ENCODE measurements around the gene TBCC. TPM values are rescaled to one million over a fixed set of nuclear protein-coding genes. Genes with fewer than 3 reads are reported as not detected.
A peak's percentile ranks its signal among the peaks of the same experiment; 100 is the strongest.

Gene TBCC
- total RNA-seq, 4 donors from 2014 or later, result 32.0 to 44.2 (median 37.4) TPM

DNA sequence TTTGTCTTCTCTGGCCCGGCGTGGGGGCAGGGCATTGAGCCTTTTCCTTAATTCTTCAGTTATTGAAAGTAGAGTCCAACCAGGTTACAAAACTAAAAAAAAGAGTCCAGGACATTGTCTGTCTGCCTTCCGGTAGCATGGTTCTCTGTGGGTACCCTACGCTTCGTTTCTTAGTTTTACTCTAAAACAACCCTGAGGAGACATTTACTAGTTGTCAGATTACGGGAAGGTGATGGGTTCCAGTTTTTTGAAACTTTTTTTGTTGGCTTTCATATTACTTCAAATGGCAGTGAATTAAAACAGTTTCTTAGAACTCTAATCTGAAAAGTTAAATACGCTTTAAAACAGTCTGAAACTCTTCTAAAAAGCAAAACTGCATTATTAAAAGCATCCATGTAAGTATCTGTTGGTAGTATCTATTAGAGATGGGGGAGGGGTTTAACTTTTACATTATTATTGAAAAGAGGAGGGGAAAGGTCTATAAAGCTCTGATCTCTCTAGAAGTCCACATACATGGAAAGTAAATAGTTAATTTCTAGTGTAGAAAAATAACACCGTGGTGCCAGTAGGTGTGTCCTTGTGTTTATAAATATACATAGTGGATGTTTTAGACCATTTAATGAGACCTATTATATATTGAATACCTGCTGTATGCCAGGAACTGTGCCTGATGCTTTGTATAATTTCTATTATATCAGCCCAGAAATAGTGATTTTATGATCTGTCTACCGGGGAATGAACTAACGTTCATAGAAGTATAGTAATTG lies 38.2 kb upstream of the TBCC start:
- no peaks in the 10 kb centered on the region for H3K27me3 ChIP-seq
- TF ChIP-seq POLR2A (IDR thresholded peaks at IDR 0.05), result no peak
- TF ChIP-seq EP300 (IDR thresholded peaks at IDR 0.05), result no peak
- TF ChIP-seq, protein P1, sequence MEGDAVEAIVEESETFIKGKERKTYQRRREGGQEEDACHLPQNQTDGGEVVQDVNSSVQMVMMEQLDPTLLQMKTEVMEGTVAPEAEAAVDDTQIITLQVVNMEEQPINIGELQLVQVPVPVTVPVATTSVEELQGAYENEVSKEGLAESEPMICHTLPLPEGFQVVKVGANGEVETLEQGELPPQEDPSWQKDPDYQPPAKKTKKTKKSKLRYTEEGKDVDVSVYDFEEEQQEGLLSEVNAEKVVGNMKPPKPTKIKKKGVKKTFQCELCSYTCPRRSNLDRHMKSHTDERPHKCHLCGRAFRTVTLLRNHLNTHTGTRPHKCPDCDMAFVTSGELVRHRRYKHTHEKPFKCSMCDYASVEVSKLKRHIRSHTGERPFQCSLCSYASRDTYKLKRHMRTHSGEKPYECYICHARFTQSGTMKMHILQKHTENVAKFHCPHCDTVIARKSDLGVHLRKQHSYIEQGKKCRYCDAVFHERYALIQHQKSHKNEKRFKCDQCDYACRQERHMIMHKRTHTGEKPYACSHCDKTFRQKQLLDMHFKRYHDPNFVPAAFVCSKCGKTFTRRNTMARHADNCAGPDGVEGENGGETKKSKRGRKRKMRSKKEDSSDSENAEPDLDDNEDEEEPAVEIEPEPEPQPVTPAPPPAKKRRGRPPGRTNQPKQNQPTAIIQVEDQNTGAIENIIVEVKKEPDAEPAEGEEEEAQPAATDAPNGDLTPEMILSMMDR (IDR thresholded peaks at IDR 0.05), result no peak
- TF ChIP-seq POLR2AphosphoS5 (IDR thresholded peaks at IDR 0.05), result no peak
- no peaks in the 10 kb centered on the region for H3K9me3 ChIP-seq
- peak overlapping the region; percentile 63 to 79 for H3K4me3 ChIP-seq
- H3K27ac ChIP-seq, result peak overlapping the region; percentile 93 to 100 (median 98)
- ATAC-seq, result no peak
- peaks cover 0 to 62% (median 33%) of the 10 kb centered on the region in 3 donors for H3K4me1 ChIP-seq
- WGBS, 2 donors (ENCODE audit: low coverage in 1 of 2), result 0% methylated on average over 10 of the region's 10 CpGs
- H3K36me3 ChIP-seq, result no peaks in the 10 kb centered on the region

DNA sequence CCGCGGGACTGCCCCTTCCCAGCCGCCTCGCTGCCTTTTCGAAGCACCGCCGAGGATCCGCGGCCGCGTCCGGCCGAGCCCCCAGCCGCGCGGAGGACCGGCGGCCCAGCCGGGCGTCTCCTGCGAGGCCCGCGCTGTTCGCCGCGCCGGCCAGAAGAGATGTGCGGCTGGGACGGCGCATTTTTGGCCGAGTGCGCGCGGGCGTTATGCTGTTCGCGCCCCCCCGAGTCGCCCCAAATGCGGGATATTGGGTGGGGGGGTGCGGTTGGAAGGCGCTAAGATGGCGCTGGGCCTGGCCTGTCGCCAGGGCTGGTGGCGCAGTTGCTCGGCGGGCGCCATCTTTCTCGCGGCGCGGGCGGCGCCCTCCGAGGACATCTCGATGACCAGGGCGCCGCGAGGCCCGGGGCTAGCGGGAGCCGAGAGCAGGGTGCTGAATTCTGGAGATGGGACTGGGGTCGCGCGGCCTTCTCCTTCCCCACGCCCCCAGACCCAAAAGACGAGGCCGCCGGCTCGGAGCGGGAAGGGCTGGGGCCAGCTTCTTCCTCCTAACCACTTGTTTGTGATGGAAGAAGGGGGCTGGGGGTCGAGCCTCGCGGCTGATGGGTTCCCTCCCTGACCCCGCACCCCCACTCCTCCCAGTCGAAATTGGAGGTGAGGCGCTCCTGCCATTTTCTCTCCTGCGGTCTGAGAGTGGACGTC lies 37.4 kb upstream of the TBCC start:
- Histone ChIP-seq H3K27me3 (no peaks in the 10 kb centered on the region), H3K4me1 (peaks cover 0 to 54% (median 27%) of the 10 kb centered on the region in 3 donors), H3K36me3 (no peaks in the 10 kb centered on the region), H3K4me3 (peak overlapping the region; percentile 63 to 79), H3K27ac (peak overlapping the region; percentile 93 to 100 (median 98)), H3K9me3 (no peaks in the 10 kb centered on the region)
- 0% methylated on average over 2 to 6 of the region's 79 CpGs for WGBS, 2 donors (ENCODE audit: low coverage in 1 of 2)
- TF ChIP-seq POLR2A (IDR thresholded peaks at IDR 0.05) (peak in 1 of 2 donors; percentile 11), POLR2AphosphoS5 (IDR thresholded peaks at IDR 0.05) (peak; percentile 83), EP300 (IDR thresholded peaks at IDR 0.05) (no peak)
- TF ChIP-seq, protein P1 (IDR thresholded peaks at IDR 0.05), result peak in 2 of 4 experiments; percentile 2 to 8
- peak; percentile 72 for ATAC-seq

DNA sequence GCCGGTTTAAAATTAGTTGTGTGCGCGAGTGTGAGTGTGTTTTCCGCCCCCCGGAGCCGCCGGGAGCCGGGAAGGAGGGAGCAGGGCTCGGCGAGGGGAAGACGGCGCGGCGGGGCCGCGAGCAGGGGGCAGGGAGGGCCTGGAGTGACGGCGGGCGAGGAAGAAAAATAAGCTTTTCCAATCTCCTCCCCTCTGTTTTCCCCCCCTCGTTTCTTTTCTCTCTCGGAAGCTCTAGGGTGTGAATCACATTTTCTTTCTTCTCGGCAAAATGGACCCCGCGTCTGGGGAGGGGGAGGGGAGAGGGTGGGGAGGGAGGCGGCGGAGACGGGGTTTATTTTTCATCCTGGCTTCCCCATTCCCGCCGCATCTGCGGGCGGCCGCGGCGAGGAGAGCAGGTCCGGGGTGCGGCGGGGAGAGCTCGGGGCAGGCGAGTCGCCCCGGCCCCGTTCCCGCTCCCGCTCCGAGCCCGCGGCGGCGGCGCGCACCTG lies 36.8 kb upstream of the TBCC start:
- no peaks in the 10 kb centered on the region for H3K9me3 ChIP-seq
- no peaks in the 10 kb centered on the region for H3K36me3 ChIP-seq
- H3K4me1 ChIP-seq, result peaks cover 0 to 51% (median 25%) of the 10 kb centered on the region in 3 donors
- TF ChIP-seq, protein P1 (IDR thresholded peaks at IDR 0.05), result peak in 3 of 4 experiments; percentile 8 to 22 (median 11)
- TF ChIP-seq POLR2A (IDR thresholded peaks at IDR 0.05), result peak; percentile 94 to 95
- TF ChIP-seq EP300 (IDR thresholded peaks at IDR 0.05), result no peak
- TF ChIP-seq POLR2AphosphoS5 (IDR thresholded peaks at IDR 0.05), result peak; percentile 96
- peak overlapping the region; percentile 93 to 100 (median 98) for H3K27ac ChIP-seq
- peak overlapping the region; percentile 63 to 79 for H3K4me3 ChIP-seq
- 0 to 3% methylated on average over 5 to 9 of the region's 51 CpGs for WGBS, 2 donors (ENCODE audit: low coverage in 1 of 2)
- ATAC-seq, result peak; percentile 80
- no peaks in the 10 kb centered on the region for H3K27me3 ChIP-seq

DNA sequence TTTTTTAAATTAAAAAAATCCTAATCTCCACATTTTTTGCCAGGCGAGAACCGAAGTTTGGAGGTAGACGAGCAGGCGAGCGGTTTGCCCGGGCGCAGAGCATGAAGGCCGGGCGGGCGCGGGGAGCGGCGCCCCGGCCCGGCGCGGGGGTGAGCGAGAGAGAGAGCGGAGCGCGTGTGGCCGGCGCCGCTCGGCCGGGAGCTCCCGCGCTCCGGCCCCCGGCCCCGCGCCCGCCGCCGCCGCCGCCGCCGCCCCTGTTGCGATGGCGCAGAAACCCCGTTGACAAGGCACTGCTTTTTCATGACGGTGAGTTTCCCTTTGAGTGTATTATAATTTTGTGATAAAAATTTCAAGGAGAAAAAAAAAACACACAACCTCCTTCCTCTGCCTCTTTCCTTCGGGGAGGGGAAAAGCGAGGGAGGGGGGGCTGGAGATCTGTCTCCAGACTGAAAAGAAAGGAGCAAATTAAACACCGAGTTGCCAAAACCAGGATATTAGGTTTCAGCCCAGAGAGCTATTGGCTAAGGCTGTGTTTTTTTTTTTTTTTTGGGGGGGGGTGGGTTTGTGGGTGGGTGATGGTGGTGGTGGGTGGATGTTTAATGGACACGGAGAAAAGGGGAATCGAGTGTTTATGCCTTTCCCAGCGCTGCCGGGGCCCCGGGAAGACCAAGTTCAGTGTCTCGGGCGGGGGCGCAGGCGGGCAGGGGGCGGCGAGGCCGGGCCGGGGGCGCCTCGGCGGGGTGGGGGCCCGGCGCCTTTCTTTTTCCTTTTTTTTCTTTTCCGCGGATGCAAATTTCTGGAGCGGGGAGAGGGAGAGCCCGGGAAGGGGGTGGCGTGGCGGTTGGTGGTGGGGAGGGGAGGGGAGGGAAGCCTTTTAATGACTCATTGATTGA lies 36.1 kb upstream of the TBCC start, which contains the start of gene BICRAL:
Gene BICRAL (plus strand): TSS at position 257 of the 893 bp plus-strand sequence. CDS start 39,971 bp downstream, outside the sequence.
- no peaks in the 10 kb centered on the region for H3K27me3 ChIP-seq
- peak; percentile 39 for ATAC-seq
- no peaks in the 10 kb centered on the region for H3K36me3 ChIP-seq
- no peaks in the 10 kb centered on the region for H3K9me3 ChIP-seq
- TF ChIP-seq EP300 (IDR thresholded peaks at IDR 0.05) (no peak), POLR2AphosphoS5 (IDR thresholded peaks at IDR 0.05) (peak; percentile 29), POLR2A (IDR thresholded peaks at IDR 0.05) (no peak)
- TF ChIP-seq, protein P1 (IDR thresholded peaks at IDR 0.05), result no peak
- peak within 1 kb of the TSS; percentile 63 to 79 for H3K4me3 ChIP-seq
- H3K27ac ChIP-seq, result peak within 1 kb of the TSS; percentile 93 to 100 (median 98)
- WGBS, 2 donors (ENCODE audit: low coverage in 1 of 2), result 1% methylated on average over 14 to 22 of the region's 70 CpGs
- H3K4me1 ChIP-seq, result peaks cover 0 to 51% (median 18%) of the 10 kb centered on the region in 3 donors

Measured in gastroesophageal sphincter (tissue), 4 donors.